ENCODE data around the gene FBXW7.

- TF ChIP-seq PBX3 (CRISPR knock-in tag; IDR thresholded peaks at IDR 0.05) (no peak), ZNF48 (tag by site-specific recombination; IDR thresholded peaks at IDR 0.05) (no peak), CTCF (tag by site-specific recombination; IDR thresholded peaks at IDR 0.05) (no peak), ZNF580 (tag by site-specific recombination; IDR thresholded peaks at IDR 0.05) (no peak), ZNF792 (tag by site-specific recombination; IDR thresholded peaks at IDR 0.05) (no peak), ZBTB6 (tag by site-specific recombination; IDR thresholded peaks at IDR 0.05) (no peak), ZNF341 (tag by site-specific recombination; IDR thresholded peaks at IDR 0.05; ENCODE audit: low read depth) (no peak), ZNF404 (tag by site-specific recombination; IDR thresholded peaks at IDR 0.05) (no peak), ZNF747 (tag by site-specific recombination; IDR thresholded peaks at IDR 0.05) (no peak), GLI2 (tag by site-specific recombination; IDR thresholded peaks at IDR 0.05; ENCODE audit: borderline replicate concordance, low read depth) (no peak), ZNF202 (tag by site-specific recombination; IDR thresholded peaks at IDR 0.05; ENCODE audit: borderline replicate concordance) (no peak), ZNF76 (tag by site-specific recombination; IDR thresholded peaks at IDR 0.05; ENCODE audit: borderline replicate concordance, low read depth) (no peak)
These were observed 176.5 kb downstream of the FBXW7 start for GRCh38 chr4:152359208-152360044.
